H54 (cell line): ENCODE data around the gene DEPDC5.
"Not testable (repeated sequence)": the region's sequence is repeated elsewhere in the genome, so short reads cannot be mapped to it uniquely, and the experiment has no call there.

ENCODE experiments used
- DNase-seq: peaks from one replicate; pipeline ENCODE4 v3.0.0; 2011; ENCODE audit warnings: low spot score, mixed read lengths; ENCODE audit not compliant: insufficient read length
- FAIRE-seq: peaks from 3 replicates; lab custom pipeline; 2011; peaks lifted over from hg19 to GRCh38; lab: Jason Lieb, UNC
- POLR2A ChIP-seq: IDR thresholded peaks from 2 replicates; pipeline ENCODE4 v1.6.1; 2011; ENCODE audit warnings: low read depth, mild to moderate bottlenecking, low read length

Gene DEPDC5

DNA sequence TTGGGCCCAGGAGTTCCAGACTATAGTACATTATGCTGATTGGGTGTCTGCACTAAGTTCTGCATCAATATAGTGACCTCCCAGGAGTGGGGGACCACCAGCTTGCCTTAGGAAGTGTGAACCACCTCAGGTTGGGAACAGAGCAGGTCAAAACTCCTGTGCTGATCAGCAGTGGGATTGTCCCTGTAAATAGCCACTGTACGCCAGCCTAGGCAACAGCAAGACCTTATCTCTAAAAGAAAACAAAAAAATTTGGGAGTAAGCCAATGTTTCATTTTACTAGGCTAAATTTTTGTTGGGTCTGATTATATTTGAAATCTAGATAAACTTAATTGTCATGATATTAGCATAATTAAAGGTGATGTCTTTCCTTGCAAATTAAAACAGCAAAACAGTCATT lies 3.4 kb downstream of the DEPDC5 start:
- no peak for DNase-seq
- no peak for TF ChIP-seq POLR2A
- FAIRE-seq, result no peak

DNA sequence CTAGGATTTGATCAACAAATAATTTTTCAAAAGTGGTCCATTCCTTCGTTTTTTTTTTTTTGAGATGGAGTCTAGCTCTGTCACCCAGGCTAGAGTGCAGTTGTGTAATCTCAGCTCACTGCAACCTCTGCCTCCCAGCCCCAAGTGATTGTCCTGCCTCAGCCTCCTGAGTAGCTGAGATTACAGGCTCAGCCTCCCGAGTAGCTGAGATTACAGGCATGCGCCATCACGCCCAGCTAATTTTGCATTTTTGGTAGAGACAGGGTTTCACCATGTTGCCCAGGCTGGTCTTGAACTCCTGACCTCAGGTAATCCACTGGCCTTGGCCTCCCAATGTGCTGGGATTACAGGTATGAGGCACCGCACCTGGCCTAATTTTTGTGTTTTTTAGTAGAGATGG lies 5.0 kb downstream of the DEPDC5 start:
- not testable (repeated sequence) for DNase-seq, FAIRE-seq

DNA sequence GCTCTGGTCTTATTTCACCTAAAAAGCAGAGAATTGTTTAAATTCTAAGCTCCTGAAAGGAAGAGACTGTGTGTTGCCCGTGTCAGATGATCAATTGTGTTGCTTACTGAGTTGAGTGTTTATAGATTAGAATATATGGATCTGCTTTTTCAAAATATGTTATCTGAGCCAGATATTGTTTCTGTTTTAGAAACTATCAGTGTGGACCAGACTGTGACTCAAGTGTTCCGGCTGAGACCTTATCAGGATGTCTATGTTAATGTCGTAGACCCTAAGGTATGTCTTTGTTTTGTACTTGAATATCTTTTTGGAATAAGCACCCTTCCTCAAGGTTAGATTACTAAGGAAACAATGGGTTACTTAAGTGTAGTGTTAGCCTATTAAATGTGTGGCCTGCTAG lies 11.0 kb downstream of the DEPDC5 start:
- DNase-seq (no peak), FAIRE-seq (no peak)
- TF ChIP-seq POLR2A, result no peak

DNA sequence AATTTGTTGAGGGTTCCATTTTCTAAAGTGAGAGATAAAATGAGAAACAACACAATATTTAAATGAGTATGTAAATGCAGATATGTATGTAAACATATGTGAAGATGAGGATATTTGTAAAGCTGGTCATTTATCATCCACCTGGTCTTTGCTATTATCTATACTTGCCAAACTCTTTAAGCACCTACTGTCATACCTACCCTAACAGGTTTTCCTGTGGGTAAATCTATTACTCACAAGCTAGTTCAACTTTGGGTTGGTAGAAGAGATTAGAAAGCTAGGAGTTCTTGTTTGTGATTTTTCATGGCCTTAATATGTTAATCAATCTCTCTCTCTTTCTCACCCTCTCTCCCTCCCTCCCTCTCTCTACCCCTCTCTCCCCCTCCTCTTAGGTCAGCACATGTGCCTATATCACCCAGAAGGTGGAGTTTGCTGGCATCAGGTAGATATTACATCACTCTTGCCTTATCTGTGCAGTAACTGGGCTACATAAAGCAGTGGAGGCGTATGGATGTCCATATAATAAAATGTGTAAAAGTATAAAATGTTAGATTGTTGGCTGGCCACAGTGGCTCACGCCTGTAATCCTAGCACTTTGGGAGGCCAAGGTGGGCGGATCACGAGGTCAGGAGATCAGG lies 14.7 kb downstream of the DEPDC5 start:
- no peak for TF ChIP-seq POLR2A
- DNase-seq, result no peak
- FAIRE-seq, result no peak

DNA sequence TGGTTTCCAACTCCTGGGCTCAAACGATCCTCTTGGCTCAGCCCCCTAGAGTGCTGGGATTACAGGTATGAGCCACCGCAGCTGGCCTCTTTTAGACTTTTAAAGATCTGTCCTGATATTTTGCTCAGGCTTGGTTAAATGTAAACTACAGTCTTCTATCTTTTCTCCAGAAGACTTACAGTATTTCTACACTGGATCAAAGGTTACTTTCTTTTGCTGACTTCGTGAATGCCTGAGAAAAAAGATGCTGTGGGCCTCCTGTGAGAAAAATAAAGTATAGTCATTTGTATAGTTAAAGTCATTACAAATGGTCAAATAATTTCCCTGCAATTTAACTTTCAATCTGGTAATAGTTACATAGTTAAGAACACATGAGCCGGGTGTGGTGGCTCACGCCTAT lies 19.6 kb downstream of the DEPDC5 start:
- DNase-seq (no peak), FAIRE-seq (no peak)
- TF ChIP-seq POLR2A, result no peak

DNA sequence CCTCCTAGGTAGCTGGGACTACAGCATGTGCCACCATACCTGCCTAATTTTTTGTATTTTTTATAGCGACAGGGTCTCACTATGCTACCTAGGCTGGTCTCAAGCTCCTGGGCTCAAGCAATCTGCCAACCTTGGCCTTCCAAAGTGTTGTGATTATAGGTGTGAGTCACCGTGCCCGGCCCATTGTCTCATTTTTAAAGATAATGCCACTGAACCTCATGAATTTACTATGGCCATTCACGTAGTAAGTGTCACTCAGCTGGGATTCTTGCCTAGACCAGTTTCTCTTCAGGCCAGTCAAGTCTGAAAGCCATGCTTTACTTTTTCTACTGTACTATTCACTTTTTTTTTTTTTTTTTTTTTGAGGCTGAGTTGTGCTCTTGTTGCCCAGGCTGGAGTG lies 22.4 kb downstream of the DEPDC5 start:
- DNase-seq (no peak), FAIRE-seq (no peak)
- TF ChIP-seq POLR2A, result no peak

DNA sequence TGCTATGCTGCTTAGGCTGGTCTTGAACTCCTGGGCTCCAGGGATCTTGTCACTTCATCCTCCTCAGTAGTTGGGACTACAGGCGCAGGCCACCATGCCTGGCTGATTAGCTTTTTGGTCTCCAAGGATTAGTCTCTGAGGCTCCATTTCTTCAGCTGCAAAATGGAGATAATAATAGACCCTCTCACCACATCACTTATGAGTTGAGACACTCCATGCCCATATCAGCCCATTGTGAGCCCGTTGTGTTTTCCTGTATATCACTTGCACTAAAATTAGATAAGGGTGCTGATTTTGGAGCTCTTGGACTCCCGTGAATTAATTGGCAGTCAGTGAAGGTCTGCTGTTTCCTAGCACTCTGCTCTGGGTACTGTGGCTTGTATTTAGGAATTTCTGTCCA lies 36.0 kb downstream of the DEPDC5 start:
- TF ChIP-seq POLR2A, result no peak
- DNase-seq, result no peak
- FAIRE-seq, result no peak

DNA sequence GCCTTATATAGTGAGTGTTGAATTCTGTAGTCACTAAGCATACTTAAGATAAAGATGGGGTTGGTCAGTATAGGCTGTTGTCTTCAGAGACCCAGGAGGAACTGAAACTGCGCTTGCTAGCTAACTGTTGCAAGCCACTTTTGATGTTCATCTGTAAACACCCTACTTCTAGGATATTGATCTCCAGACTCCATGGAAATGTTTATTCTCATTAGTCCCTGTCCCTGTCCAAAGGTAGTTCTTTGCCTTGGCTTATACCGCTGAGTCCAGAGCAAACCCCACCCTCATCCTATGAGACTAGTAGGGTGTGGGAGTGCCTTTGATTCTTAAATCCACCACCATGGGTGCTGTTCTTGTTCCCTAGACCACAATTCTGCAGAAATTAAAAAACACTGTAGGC lies 36.4 kb downstream of the DEPDC5 start:
- FAIRE-seq (no peak), DNase-seq (no peak)
- no peak for TF ChIP-seq POLR2A

DNA sequence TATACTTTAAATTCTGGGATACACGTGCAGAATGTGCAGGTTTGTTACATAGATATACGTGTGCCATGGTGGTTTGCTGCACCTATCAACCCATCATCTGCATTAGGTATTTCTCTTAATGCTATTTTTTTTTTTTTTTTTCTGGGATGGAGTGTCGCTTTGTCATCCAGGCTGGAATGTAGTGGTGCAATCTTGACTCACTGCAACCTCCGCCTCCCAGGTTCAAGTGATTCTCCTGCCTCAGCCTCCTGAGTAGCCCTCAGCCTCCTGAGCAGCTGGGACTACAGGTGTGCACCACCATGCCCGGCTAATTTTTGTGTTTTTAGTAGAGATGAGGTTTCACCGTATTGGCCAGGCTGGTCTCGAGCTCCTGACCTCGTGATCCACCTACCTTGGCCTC lies 45.5 kb downstream of the DEPDC5 start:
- not testable (repeated sequence) for FAIRE-seq, DNase-seq

DNA sequence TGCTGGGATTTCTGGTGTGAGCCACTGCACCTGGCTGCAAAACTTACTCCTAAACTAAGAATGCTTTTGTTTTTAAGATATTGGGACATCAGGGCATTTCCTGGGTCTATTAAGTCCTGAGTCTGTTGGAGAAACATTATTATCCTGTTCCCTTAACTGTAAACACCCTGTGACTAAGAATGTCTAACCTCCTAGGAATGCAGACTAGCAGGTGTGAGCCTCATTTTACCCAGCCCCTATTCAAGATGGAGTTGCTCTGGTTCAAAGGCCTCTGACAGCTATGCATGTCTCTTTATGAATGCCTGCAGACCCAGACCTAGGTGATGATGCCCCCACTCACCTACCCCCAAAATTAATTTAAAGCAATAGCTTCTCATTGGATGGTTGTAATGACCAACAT lies 46.2 kb downstream of the DEPDC5 start:
- no peak for TF ChIP-seq POLR2A
- DNase-seq, result no peak
- no peak for FAIRE-seq

DNA sequence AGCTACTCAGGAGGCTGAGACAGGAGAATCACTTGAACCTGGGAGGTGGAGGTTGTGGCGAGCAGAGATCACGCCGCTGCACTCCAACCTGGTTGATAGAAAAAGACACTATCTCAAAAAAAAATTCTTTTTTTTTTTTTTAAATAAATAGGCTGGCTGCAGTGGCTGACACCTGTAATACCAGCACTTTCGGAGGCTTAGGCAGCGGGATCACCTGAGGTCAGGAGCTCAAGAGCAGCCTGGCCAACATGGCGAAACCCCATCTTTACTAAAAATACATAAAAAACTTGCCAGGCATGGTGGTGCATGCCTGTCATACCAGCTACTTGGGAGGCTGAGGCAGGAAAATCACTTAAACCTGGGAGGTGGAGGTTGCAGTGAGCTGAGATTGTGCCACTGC lies 47.0 kb downstream of the DEPDC5 start:
- FAIRE-seq, DNase-seq: not testable (repeated sequence)

DNA sequence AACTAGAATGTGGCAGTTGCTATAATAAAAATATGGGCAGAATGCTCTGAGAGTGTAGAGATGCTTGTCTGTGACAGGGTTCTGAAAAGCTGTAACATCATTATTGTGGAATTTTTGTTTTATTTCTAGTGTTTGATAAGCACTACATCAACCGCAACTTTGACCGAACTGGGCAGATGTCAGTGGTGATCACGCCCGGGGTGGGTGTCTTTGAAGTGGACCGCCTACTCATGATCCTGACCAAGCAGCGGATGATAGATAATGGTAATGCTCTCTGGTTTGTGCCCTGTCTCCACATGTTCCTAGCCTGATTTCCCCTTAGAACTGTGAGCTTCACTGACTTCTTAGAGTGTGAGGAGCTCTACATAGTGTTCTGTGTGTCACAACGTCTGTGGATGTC lies 48.8 kb downstream of the DEPDC5 start:
- no peak for DNase-seq
- FAIRE-seq, result no peak
- TF ChIP-seq POLR2A, result no peak

DNA sequence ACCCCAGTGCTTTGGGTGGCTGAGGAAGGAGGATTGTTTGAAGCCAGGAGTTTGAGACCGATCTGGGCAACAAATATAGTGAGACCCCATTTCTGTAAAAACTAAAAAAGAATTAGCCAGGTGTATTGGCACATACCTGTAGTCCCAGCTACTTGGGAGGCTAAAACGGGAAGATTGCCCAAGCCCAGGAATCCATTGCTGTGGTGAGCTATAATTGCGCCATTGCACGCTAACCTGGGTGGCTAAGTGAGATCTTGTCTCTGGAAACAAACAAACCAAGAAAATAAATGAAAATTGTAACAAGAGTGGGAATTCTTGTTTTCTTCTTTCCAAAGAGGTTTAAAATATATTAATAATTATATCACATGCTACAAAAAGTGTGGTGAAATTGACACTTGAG lies 52.9 kb downstream of the DEPDC5 start:
- TF ChIP-seq POLR2A, result no peak
- no peak for DNase-seq
- no peak for FAIRE-seq

DNA sequence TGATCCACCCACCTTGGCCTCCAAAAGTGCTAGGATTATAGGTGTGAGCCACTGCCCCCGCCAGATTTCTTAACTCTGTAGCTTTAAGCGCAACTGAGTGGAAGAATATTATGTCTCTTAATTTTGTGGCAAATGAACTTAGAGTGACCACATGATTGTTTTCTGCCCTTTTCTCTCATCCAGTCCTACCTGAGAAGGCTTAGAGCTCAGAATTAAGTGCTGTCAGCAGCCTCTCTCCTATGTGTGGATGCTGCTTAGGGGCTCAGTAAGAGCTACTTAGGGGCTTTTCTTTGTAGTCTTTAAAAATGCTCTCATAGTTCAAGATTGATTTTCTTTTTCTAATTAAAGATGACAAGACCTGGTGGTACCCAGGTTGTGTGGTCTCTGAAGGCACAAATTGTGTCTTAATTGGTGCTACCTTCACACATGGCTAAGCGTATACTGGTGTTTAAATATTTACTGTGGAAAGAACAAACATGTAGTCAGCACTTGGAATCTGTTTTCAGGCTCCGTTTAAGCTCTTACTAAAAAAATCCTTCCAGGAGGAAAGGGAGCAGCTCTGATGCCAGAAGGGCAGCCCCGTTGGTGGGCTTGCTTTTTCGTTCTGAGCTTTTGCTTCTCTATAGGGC lies 59.3 kb downstream of the DEPDC5 start:
- FAIRE-seq, result no peak
- DNase-seq, result no peak
- no peak for TF ChIP-seq POLR2A

DNA sequence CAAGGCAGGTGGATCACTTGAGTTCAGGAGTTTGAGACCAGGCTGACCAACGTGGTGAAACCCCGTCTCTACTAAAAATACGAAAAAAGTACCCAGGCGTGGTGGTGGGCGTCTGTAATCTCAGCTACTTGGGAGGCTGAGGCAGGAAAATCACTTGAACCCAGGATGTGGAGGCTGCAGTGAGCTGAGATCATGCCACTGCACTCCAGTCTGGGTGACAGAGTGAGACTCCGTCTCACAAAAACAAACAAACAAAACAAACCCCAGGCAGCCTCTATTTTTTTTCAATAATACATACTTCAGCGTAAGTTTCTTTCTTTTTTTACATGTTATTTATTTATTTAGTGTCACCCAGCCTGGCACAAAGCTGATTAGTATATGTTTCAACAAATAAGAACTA lies 60.1 kb downstream of the DEPDC5 start:
- not testable (repeated sequence) for FAIRE-seq

More for the DNA sequence above, 60.1 kb downstream of the DEPDC5 start:
- DNase-seq, result not testable (repeated sequence)
